Hypothalamus (tissue), 51 donors: Measurements from ENCODE around the gene STOX2.
"Not testable (repeated sequence)": the region's sequence is repeated elsewhere in the genome, so short reads cannot be mapped to it uniquely, and the experiment has no call there.

Source experiments
- DNase-seq, 51 donors: peaks; one replicate each; lab custom pipeline; 2025; lab: John Stamatoyannopoulos, UW

The STOX2 gene

DNA sequence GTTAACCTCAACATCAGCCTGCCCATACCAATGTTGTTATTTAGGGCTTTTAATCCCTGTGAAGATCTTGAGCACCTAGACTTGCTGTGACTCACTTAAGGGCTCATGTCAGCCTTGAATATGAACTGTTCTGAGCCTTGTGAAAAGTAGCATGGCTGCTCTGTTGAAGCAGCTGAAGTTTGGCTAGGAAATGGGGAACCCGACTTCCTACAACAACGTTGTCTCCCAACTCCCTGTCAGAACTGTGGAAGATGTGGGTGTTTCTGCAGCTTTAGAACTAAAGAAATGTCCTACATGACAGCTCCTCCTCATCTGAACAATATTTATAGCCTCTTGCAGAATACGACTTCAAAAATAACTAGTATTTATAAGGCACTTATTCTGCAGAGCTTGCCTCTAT lies 27.5 kb downstream of the STOX2 start:
- no peak for DNase-seq

- DNase-seq = no peak
Measured at GRCh38 chr4:183934761-183935160, 29.7 kb downstream of the STOX2 start.

DNA sequence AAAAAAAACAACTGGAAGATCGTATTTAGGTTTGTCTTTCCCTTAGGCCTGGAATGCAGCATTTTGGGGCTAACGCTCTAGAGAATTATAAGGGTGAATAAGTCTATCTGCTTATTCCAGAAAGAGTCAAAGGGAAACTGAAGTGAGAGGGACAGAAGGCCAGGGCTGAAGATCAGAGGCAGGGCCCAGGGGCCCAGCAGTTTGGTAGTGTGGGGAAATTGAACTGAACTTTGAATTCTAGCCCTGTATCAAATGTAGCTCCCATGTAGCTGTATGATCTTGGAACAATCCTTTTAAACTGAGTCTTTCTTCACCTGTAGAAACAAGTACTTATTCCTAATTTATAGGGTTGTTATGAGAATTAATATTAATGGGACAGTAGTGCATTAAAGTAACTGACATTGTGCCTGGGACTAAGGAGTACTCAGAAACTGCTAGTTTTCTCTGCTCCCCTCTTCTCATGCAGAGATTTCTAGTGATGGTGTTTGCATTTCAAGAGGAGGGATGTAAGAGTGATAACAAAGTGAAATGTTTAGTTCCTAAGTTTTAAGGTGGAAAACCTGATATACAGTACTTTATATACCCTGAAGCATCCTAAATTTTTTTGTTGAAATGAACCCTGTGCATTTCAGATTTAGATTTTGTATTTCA lies 30.4 kb downstream of the STOX2 start:
- DNase-seq = no peak

- no peak for DNase-seq
Measured at GRCh38 chr4:183936047-183936446, 30.9 kb downstream of the STOX2 start.

DNA sequence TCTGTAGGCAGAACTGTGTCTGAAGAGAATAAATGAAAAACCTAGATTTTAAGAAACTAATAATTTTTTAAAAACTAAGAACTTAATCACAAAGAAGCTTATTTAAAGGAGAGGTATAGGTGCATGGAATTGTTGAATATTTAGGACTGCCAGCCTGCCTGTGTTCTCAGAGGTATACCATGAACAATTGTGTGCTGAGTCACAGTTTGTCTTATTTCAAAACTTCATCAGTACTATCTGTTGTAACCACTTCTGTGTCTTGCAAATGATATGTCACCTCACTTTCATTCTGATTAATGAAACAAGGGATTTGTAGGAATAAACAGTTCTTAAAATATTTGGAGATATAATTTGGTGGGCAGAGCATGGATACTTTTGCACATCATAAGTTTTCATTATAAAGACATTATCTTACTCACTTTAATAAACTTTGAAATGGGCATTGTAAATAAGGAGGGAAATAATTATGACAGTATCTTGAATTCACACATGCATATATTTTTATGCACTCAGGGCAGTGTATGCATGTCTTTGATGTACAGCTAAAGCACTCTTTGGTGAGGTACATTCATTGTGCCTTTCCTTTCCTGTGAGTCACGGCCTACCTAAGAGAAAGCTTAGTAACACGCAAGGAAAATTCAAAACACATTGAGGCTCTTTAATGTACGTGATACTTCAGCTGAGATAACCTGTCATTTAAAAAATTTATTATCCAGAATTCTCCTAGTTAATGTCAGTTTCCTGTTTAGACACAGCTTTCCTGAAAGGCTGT lies 31.7 kb downstream of the STOX2 start:
- DNase-seq = no peak

DNA sequence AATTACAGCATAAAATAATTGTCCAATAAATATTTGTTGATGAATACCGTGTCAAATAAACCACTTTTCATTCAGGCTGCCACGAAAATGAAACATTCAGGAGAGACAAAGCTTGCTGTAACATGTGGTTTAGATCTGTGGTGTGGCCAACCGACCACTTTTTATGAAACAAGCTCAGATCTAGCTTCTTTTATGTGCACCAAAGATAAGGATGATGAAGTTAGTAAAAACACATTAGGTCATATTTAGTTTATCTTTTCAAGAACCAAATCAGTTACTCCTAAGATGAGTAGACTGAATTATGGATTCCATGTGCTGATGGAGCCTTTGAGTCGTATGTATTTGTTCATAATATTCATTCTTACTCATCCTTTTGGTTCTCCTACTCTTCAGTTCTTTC lies 35.8 kb downstream of the STOX2 start:
- no peak for DNase-seq

DNA sequence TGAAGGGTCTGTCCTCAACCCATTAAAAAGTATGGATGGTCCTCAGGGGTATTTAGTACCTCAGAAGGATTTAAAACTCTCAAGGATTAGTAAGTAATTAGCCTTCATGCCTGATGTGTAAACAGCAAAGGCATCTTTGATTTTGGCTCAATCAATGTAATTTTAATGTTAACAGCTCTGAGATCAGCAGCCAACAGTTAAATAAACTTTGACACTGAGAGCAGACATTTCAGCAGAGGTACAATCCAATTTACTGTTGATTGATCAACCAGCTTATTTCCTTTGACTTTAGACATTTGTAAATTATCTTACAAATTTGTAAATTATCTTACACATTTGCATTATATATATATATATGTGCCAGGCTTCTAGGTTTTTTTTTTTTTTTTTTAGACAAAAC lies 36.9 kb downstream of the STOX2 start:
- no peak for DNase-seq

DNA sequence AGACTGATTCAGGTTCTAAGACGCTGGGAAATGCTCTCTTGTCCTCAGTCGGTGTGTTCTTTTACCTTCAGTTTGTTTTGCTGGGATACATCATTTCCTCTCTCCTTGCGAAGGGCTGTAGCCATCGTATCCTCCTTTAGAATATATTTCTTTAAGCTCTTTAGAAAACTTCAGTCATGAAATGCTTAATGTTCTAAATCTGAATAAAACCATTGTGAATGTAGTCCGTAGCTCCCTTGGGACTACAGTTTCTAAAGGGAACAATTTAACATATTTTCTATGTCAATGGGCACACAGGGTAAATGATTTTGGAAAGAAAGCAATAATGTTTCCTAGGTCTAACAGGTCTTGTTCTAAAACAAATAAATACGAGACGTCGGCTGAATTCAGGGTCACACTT lies 40.6 kb downstream of the STOX2 start:
- DNase-seq = no peak

DNA sequence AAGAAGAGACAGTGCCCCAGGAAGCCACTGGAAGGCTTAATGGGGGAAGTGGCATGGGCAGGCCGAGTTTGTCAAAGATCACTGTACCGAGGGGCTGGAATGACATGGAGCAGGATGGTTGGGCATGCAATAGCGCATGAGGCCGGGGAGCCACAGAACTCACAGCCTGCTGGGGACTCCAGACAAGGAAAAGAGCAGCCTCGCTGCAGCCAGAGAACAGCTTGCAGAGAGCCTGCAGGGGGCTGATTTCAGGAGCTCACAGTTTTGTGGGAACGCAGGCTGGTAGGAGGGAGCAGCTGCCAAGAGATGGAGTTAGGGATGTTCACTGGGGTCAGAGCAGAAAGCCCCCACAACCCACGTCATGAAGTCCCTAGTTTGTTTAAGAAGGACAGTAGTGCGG lies 45.4 kb downstream of the STOX2 start:
- DNase-seq = no peak

DNA sequence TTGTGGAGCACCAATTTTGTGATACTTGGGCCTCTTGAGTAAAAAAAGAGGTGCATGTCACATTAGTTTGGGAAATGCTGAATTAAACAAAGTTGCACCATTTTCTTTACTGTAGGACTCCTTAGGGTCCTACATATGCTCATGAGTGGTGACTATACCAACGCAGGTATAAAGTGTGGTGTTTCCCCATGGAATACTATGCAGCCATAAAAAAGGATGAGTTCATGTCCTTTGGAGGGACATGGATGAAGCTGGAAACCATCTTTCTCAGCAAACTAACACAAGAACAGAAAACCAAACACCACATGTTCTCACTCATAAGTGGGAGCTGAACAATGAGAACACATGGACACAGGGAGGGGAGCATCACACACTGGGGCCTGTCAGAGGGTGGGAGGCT lies 47.5 kb downstream of the STOX2 start:
- DNase-seq = not testable (repeated sequence)

DNA sequence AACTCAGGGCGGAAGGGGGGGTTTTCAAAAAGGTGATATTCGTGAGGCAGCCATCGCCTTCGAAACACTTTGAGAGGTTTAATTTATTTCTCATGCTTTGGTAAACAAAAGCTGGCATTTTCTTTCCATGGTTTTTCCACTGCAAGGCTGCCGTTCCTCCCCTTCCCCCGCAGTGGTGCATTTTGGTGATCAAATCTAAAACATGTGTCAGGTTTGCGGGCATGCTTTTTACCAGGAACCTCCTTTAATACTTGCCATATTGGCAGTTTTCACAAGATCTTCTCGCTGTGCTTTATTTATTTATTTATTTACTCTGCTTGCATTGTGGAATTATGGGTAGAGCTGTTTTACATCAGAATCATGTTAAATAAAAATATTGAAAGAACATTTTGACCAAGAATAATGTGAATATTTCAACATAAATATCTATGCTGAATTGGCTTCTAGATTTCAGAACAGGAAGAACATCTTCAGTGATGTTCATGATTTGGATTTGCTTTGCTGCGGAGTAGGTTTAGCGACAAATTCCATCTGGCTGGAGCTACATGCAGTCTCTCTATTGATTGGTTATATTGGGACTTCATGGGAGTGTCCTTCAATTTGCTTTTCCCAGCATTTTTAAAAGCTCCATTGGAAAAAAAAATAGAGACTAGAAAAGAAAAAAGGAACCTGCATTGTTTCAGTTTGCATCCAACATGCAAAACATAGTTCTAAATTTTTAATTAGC lies 54.4 kb downstream of the STOX2 start:
- DNase-seq = peak in 4 of 51 donors; percentile 8 to 64 (median 22)

GRCh38 chr4:183960046-183960420 lies 54.9 kb downstream of the STOX2 start:
- peak in 50 of 51 donors; percentile 12 to 97 (median 80) for DNase-seq

DNA sequence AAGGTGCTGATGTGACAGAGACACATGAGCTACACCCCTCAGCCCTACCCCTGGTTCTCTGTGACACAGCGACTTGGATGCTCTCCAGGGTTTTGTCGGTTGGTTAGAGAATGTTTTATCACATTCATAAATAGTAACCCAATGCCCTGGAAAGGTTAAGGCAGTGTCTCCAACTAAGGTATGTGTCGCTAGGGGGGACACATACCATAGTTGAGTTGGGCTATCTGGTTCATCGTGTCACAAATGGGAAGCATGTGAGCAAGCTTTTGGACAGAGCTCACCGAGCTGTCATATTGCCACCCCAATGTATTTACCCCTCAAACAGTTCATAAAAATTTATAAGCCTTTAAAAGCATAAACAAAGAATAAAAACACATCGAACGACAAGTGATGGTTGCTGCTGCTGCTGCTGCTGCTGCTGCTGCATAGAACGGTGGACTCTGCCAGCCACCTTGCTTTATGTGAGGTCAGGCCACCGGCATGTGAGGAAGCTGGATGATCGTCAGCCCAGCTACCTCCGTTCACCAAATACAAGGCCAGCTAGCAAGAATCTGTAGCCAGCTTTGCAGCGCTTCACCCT lies 55.9 kb downstream of the STOX2 start:
- peak in 13 of 51 donors; percentile 5 to 78 (median 21) for DNase-seq

- no peak for DNase-seq
Measured at GRCh38 chr4:183961795-183962194, 56.7 kb downstream of the STOX2 start.

DNA sequence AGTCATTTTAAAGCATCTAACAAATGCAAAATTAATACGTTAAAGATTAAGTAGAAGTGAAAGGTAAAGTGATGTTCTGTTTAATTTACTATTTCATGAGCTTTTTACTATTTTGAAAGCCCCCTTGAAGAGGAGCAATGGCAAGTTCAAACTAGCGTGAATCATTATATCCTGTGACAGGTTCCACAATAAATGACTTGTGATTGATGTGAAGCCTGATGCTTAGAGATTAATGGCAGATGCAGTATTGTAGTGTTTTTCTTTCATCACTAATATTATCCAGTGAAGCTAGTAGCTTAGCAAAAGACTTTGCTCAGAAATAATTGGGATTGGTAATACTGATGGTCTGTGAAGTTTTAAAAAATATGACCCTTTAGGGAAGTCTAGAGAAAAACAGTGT lies 57.3 kb downstream of the STOX2 start:
- DNase-seq = no peak

GRCh38 chr4:183966371-183966770 lies 61.3 kb downstream of the STOX2 start:
- DNase-seq = no peak

DNA sequence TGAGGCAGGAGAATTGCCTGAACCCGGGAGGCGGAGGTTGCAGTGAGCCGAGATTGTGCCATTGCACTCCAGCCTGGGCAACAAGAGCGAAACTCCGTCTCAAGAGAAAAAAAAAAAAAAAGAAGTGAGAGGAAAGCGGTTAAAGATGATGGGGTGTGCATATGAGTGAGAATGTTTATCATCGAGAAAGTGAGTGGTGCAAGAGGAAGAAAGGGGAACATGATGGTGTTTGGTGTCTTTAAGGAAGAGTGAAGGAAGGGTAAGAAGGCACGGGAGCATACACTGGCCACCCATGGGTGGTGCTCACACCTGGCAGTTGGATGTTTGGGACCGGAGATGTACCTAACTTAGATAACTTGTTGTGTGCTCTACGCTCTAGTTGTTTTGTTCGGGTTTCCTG lies 62.2 kb downstream of the STOX2 start:
- DNase-seq = no peak

DNA sequence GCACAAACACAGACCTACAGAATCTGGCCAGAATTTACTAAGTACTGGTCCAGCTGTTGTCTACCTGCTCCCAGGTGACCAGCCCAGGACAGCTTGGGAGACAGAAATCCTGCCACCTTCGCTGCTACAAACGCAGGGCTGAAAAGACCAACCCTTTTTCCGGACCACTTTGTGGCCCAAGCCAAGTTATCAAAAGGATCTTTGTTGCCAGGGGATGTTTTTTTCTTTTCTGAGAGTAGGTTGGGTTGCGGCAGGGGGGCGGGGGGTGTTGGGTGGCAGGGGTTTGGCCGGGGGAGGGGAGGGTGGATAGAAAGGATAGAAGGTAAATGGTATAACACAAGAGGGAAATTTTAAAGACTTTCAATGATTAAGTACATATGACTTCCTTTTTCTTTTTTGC lies 63.4 kb downstream of the STOX2 start:
- DNase-seq = no peak

DNA sequence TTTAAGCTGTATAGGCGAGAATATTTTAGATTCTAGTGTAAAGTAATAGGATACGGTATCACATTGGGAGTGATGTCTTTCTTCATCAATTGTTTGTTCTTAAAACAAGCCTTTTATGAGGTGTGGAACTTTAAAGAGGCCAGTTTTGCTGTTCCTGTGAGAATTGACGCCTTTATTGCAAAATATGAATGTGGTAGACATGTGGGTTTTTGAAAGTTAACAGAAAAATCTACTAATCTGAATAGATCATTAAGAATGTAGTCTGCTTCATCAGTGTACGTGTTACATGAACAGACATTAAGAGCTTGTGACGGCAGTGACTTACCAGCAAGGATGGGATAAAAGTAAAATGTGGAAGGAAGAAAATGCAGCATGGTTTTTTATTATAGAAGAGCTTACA lies 63.8 kb downstream of the STOX2 start:
- DNase-seq = no peak

DNA sequence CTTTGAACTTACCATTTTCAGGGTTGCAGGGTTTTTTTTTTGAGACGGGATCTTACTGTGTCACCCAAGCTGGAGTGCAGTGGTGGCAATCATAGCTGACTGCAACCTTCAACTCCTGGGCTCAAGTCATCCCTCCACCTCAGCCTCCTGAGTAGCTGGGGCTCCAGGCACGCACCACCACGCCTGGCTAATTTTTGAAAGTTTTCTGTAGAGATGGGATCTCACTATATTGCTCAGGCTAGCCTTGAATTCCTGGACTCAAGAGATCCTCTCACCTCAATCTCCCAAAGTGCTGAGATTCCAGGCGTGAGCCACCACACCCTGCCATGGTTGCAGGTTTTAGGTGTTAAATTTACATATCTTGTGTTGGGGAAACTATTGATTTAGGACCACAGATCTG lies 64.5 kb downstream of the STOX2 start:
- no peak for DNase-seq

- peak in 20 of 51 donors; percentile 5 to 59 (median 24) for DNase-seq
Measured at GRCh38 chr4:183971929-183972490, 66.9 kb downstream of the STOX2 start.
